DMS53 (cell line): ENCODE measurements around the gene GLMN.
"Not testable (repeated sequence)": the region's sequence is repeated elsewhere in the genome, so short reads cannot be mapped to it uniquely, and the experiment has no call there.

ENCODE experiments used
- DNase-seq: peaks from one replicate; lab custom pipeline; 2025; lab: John Stamatoyannopoulos, UW

GLMN gene

DNA sequence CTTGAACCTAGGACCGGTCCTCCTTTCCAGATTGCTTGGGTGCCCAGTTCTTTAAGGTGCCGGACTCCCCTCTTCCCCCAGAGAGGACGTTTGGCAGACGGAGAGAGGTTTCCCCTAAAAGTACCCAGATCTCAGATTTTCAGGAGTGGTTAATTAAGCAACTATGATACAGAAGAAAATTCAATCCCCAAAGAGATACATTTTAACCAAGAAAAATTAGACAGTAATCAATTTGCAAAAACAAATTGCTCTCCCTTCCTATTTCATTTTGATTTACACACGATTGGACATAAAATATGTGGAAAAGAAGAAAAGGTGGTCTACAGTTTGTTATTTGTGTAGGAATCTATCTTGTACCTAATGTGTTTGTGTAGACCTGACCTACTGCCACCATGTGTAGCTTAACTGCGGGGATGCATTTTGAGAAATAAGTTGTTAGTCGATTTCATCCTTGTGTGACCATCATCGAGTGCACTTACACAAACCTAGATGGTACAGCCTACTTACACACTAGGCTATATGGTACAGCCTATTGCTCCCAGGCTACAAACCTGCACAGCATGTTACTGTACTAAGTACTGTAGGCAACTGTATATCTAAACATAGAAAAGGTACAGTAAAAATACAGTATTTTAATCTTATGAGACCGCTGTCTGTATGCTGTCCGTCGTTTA is 827 bp upstream of the GLMN start:
- peak; percentile 54 for DNase-seq

DNA sequence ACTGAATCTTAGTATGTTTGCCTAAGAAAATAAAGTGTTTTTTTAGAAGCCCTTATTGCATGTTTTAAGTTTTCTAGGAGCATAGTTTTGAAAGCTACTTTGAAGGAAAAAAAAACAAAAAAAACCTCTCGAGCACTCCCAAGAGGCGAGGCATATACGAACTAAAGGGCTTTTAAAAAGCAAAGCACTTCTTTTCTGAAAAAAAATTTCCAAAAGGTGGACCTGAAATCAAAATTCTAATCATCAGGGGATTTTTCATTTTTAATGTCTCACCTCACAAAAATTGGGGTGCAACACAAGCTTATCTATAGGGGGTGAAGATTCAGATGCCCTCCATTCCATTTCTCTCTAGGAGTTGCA is 594 bp downstream of the GLMN start:
- peak; percentile 59 for DNase-seq

DNA sequence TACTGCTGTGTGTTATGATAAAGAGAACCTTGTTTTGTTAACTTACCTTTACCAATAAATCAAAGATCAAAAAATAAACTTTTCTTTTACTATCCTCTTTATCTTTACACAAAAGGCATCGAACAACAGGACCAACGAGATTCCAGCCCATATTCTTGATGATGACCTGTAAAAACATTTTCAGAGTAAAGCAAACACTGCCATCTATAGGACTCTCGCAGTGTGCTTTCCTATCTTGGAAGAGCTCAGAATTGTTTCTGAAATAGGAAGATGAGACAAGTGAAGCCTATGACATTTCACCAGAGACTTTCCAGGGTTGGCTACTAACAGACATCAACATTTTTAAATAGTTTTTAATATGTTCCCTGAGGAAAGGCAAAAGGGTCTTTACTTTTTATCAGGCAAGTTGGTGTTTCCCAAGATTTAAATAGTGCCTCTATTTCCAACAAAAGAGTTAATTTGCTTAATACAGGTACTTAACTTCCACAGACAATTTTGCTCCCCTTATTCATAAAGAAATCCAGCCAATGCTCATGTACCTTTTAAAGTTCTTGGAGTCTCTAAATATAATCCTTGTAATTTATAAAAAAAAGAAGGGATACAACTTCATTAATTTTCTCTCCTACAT is 7.3 kb downstream of the GLMN start:
- DNase-seq: peak; percentile 87

DNA sequence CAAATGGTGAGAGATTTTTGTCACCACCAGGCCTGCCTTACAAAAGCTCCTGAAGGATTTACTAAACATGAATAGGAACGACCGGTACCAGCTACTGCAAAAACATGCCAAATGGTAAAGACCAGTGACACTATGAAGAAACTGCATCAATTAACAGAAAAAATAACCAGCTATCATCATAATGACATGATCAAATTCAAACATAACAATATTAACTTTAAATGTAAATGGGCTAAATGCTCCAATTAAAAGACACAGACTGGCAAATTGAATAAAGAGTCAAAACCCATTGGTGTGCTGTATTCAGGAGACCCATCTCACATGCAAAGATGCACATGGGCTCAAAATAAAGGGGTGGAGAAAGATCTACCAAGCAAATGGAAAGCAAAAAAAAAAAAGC is 17.4 kb downstream of the GLMN start:
- DNase-seq: not testable (repeated sequence)

DNA sequence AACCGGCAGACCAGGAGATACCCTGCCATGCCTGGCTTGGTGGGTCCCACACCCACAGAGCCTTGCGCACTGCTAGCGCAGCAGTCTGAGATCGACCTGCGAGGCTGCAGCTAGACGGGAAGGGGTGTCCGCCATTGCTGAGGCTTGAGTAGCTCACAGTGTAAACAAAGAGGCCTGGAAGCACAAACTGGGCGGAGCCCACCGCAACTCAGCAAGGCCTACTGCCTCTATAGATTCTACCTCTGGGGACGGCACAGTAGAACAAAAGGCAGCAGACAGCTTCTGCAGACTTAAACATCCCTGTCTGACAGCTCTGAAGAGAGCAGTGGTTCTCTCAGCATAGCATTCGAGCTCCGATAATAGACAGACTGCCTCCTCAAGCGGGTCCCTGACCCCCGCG is 19.0 kb downstream of the GLMN start:
- not testable (repeated sequence) for DNase-seq

DNA sequence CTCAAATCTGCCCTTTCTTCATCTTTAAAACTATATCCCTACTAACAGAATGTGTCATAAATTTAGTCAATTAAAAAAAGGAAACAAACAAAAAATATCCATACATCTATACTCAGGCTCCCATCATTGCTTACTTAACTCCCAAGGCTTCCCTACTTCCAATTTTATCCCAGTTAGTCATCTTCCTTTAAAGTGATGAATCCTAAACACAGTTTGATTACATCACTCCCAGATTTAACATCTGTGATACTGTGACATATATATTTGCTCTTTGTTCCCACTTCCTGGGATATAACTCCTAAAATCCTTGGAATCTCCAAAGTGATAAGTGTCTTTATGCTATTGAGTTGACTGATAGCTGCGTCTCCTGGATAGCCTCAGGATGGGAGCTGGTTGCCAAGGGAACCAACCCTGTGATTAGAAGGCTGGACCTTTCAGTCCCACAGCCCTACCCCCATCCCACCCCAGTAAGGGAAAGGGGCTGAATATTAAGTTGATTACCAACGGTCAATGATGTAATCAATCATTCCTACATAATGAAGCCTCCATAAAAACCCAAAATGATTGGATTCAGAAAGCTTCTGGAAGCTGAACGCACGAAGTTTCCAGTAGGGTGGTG is 21.6 kb downstream of the GLMN start:
- DNase-seq: no peak

DNA sequence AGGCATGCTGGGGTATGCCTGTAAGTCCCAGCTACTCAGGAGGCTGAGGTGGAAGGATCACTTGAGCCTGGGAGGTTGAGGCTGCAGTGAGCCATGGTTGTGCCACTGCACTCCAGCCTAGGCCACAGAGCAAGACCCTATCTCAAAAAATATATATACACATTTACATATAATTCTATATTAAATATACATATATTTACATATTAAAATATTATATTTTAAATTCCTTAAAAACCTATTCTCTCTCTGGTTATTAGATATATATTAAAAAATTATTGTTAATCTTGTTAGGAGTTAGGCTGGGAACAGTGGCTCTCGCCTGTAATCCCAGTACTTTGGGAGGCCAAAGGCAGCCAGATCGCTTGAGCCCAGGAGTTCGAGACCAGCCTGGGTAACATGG is 22.7 kb downstream of the GLMN start:
- no peak for DNase-seq

DNA sequence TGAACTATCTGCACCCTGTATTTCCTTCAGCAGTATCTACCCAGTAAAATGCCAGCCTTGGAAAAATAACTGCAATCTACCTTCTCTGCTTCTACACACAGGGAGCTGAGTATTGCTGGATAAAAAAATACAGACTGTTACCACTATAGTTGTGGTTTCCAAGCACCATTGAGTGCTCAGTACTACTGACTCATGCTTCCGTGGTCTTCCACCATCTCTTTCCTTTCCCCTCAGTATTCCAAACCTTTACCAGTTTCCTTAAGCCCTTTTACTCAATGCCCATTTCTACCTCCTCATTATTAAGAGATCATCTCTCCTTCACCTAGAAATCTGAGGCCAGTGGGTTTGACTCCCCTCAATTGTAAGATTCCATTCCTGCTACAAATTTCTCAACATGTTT is 23.8 kb downstream of the GLMN start:
- no peak for DNase-seq

DNA sequence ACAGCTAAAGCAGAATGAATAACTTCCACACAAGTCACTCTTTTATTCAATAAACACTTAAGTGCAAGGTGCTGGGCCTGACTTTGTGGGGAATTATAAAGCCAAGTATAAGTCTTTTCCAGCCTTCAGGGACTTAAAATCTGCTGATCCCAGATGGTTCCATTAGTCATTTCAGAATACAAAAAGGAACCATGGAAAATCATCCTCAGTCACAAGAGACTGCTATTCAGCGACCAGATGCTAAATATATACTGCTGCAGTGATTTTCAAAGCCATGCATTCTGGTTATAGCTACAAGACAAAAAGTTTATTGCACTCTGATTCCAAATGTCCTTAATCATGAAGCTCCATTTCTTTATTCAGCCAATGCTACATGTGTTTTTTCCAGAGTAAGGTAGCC is 25.7 kb downstream of the GLMN start:
- no peak for DNase-seq

DNA sequence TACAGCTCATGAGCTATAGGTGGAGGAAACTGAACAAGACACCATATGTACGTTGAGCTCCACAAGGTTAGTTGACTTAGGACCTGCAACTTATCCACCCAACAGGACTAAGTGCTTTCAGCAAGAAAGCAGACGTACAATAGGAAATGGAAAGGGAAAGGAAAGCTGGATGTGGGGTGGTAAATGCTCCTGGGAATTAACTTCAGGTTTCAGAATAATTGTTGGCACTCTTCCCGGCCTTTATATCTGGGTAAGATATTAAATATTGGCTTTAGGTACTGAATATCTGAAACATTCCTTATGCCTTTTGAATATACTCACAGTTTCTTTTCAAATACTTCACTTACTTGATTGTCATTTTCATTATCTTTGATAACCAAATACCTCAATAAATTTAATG is 36.3 kb downstream of the GLMN start:
- no peak for DNase-seq

DNA sequence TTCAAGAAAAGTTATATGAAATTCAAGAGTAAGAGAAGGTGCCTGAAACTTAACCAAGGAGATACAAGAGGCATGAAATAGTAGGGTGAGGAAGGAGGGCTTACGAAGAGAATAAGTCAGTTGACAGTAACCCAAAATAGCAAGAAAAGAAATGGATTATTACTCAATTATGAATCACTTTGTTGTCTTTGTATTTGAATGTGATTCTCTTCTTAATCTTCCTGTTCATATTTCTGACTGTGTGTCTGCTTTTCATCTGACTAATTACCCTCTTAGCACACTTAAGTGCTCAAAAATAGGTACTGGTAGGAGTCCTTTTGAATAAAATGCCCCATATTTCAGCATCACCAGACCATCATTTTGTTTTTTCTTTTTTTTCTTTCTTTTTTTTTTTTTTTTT is 39.4 kb downstream of the GLMN start:
- DNase-seq: no peak

DNA sequence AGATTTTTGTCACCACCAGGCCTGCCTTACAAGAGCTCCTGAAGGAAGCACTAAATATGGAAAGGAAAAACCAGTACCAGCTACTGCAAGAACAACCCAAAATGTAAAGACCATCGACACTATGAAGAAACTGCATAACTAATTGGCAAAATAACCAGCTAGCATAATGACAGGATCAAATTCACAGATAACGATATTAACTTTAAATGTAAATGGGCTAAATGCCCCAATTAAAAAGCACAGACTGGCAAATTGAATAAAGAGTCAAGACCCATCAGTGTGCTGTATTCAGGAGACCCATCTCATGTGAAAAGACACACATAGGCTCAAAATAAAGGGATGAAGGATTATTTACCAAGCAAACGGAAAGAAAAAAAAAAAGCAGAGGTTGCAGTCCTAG is 44.1 kb downstream of the GLMN start:
- not testable (repeated sequence) for DNase-seq

DNA sequence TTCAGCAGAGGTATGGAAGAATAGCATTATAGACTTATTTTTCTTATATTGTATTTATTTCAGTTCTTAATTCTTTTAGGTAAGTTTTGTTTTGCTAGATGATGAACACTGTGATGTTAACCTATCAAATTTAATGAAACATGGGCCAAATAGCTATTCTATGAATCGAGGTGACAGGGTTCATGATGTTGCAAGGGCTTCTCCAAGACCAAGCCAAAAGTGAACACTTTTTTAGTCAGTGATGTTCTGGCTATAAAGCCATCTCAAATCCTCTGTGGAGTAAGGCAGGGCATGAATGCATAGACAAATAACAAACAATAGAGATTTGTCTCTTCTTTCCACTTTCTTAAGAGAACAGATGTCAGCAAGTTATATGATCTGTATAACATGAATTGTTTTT is 54.4 kb downstream of the GLMN start:
- no peak for DNase-seq

DNA sequence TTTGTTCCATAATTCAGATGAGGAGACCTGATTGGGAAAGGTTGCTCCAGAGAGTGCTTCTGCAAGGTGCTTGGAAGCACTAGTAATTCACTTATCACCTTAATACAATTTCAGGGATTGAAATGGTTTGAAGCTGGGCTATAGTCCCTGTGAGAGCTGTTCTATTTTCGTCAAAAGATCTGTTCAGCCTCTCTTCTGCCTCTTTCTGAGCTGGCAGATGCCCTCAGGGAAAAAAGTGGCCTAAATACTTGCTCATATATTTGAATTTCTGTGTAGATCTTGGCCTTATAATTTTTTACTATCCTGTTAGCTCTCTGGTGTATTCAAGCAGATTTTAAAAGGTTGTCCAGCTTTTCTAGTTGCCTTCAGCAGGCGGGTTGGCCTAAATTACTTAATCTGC is 58.8 kb downstream of the GLMN start:
- DNase-seq: no peak

DNA sequence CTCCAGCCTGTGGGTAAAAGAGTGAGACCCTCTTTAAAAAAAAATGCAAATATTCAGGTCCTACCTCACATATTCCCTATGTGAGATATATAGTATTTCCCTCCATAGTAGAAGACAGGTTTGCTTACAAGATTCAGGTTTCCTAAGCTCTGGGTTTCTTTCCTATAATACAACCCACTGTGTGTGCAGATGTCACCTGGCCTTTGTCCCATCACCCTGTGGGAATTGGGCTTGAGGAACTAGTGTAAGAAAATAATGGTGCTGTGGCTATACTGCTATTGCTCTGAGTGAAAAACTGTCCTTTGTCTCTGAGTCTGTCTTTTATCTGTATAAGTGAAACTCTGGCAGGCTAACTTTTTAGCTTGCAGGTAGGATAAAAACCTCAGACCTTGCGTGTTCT is 68.1 kb downstream of the GLMN start:
- no peak for DNase-seq

DNA sequence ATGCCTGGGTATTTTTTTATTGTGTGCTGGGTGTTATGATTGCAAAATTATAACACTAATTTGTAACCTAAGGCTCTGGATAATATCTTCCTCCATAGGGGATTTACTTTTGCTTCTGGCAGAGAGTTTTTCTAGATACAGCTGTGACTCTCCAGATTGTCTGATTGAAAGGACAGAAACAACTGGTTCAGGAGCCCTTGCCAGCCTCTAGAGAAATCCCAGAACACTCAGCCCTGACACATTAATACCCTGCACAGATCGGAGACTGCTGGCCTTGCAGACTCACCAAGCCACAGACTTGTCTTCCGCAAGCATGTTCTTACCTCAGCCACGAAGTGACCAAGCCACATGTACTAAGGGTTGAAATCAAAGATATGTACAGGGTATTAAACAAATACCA is 70.4 kb downstream of the GLMN start:
- DNase-seq: no peak

DNA sequence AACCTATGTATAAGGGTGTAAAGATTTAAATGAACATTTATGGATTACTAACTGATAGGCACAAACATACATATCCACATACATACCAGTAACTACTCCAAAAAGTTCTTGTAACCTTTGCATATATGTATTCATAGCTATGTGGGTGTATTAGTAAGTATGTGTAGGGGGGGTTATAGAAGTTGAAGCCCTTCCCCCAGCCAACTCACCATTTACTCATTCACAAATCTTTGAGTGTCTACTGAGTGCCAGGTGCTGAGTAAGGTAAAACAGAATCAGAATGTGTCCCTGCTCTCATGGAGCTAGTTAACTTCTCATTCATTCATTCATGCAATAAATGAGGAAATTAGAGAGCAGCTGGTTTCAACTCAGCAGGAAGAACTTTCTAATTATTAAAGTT is 79.8 kb downstream of the GLMN start:
- DNase-seq: no peak

DNA sequence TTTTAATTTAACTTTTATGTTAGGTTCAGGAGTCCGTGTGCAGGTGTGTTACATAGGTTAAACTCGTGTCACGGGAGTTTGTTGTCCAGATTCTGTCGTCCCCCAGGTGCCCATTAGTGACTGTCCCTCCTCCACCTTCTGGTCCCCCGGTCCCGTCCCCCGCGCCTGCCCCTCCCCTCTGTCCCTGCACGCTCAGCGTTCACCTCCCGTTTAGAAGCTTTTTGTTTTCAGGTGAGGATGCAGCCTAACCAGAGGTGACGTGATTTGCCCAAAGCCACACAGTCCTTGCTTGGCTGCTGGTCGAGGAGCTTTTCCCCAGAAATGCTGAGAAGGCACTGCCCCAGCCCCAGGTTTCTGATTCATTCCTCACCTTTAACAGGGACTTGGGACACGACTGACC is 80.2 kb downstream of the GLMN start:
- no peak for DNase-seq

DNA sequence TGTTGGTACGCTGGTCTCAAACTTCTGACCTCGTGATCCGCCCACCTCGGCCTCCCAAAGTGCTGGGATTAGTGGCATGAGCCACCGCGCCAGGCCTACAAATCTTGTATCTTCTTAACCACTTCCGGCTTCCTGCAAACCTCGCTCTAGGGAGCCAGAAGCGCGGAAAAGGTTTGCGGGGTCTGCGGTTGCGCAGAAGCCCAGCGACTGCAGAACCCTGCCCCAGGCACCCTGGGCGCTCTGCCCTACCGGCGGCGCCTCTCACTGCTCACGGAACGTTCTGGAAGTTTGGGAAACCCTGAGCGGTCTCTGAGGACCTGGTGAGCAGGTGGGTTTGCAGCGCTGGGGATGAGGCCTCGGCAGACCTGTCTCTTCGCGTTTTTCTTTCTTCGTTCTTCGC is 81.1 kb downstream of the GLMN start, which contains the start of gene C1orf146:
C1orf146 (plus strand) TSS at position 195 of the 400 bp plus-strand sequence. CDS start 13,506 bp downstream, outside the sequence.
- DNase-seq: no peak

DNA sequence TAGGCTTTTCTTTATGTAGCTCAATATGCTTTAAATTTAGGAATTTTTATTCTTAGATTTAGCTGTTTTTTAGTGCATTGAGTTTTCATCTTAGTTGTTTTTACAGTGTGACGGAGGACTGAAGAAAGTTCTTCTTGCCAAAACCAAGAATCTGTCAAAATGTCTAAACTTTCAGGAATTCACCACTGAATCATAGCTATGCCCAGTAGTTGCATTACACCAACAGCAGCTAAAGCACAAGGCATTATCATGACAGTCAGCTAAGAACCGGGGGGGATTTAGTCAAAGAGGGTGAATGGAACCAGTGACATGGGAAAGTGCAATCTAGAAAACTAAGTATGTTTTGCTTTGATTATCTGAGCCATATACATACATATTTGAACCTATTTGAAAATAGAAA is 87.6 kb downstream of the GLMN start:
- no peak for DNase-seq

DNA sequence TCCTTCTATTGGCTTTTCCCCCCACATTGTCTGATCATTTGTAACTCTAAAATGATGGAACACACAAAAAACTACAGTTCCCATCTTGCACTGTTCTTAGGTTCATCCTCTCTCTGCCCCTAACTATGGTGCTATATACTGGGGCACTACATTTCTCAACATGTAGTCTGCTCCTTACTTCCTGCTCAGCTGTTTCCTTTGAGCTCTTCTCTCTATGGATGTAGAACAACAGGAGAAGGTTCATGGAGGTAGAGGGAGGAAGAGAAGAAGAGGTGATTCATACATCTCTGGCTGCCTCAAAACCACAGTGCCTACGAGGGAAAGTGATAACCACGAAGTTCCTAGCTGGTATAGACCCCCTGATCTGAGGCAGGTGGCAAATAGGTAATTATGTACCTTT is 88.1 kb downstream of the GLMN start:
- DNase-seq: peak; percentile 15

DNA sequence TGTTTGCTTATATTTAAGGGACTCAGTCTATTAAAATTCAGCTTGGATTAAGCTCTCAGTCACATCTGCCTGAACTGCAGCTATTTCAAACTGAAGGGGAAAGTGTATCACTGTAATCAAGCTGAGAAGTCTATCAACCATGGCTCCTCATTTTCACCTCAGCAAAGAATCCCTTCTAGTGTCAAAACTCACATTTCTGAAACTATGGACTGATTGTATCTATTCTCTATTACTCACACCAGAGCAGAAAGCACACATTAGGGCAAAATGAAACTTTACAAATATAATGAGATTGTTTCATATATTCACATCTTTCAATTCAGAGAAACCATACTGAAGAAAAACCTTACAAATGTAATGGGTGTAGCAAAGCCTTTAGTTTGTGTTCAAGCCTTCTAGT is 95.7 kb downstream of the GLMN start:
- DNase-seq: no peak

DNA sequence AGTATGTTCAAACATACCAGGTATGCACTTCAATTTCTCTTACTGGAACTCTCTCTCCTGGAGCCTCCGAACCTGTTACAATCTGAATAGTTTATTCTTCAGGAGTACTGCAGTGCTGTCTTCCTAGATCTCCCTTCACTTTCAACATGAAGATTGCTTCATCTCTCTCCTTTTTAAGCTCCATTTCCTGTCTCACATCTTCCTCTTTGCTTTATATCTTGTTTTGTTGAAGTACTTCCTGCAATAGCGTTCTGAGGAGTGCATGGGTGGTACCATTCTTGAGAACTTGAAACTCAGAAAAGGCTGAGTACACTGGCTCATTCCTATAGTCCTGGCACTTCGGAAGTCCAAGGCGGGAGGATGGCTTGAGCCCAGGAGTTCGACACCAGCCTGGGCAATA is 96.8 kb downstream of the GLMN start:
- peak; percentile 40 for DNase-seq
